Measurements from ENCODE around the gene LRMDA. TPM values are rescaled to one million over a fixed set of nuclear protein-coding genes. Genes with fewer than 3 reads are reported as not detected.

LRMDA gene
- total RNA-seq, 1 experiment from 2014 or later = 4.8 TPM

DNA sequence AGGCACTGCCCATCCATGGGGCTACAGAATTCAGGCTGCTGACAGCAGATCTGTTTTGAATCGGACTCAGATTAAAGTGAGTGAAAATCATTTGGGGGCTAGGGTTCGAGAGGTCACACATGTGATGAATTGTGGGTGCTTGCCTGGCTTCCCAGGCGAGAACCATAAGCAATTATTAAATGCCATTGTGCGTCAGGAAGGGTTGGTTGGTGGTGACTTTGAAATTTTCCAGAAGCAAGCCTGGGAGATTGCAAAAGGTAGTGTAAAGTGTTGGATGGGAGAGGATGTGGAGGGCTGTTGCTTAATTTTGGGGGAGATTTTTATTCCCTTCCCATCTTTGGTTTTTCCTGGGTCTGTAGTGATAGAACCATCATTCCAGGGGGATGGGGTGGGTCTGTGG lies 34.6 kb downstream of the LRMDA start:
- H4K20me1 ChIP-seq (ENCODE audit: insufficient read depth) = no peaks in the 10 kb centered on the region
- no TSS peak for BruUV-seq (replicated peaks)
- intact Hi-C loops (cut with micrococcal nuclease) = no loop called here
- ChIA-PET CTCF (no interaction called here), RAD21 (ENCODE audit: low non-redundant PET in 1 of 2, low total read pairs in 2 of 2, uncharacterized antibody in 2 of 2, unreplicated experiment in 2 of 2) (no interaction called here), POLR2A (no interaction called here)
- H2AFZ ChIP-seq (ENCODE audit: low read depth, low read length, poor library complexity, severe bottlenecking) = no peak overlapping the region
- no peaks in the 10 kb centered on the region for H3K9me2 ChIP-seq (ENCODE audit: insufficient read depth)
- no peak overlapping the region for H3K4me2 ChIP-seq (ENCODE audit: low read length)
- ATAC-seq (no peak), DNase-seq (ENCODE audit: low read depth, low spot score) (no peak)
- H3K4me3 ChIP-seq (replicated peaks in 1 of 2; ENCODE audit: low read depth in 1 of 2, low read length in 2 of 2) = no peak overlapping the region
- H3K27me3 ChIP-seq (ENCODE audit: insufficient read depth, low read length) = no peaks in the 10 kb centered on the region
- no peaks in the 10 kb centered on the region for H3K36me3 ChIP-seq (ENCODE audit: control insufficient read depth in 1 of 2, insufficient read depth in 2 of 2, low read length in 2 of 2)
- no peak overlapping the region for H3K9ac ChIP-seq (ENCODE audit: low read length)
- H3K9me3 ChIP-seq (ENCODE audit: control insufficient read depth in 1 of 2, insufficient read depth in 1 of 2, low read depth in 1 of 2, low read length in 2 of 2) = no peaks in the 10 kb centered on the region
- TF ChIP-seq YY1 (IDR thresholded peaks at IDR 0.05; ENCODE audit: extremely low read depth, insufficient replicate concordance, low read depth, low read length) (no peak), EGR1 (IDR thresholded peaks at IDR 0.05; ENCODE audit: low read depth) (no peak), ELF1 (IDR thresholded peaks at IDR 0.05; ENCODE audit: borderline replicate concordance, low read depth) (no peak), REST (IDR thresholded peaks at IDR 0.05; ENCODE audit: low read depth) (no peak), POLR2A (IDR thresholded peaks at IDR 0.05; ENCODE audit: borderline replicate concordance, extremely low read depth, insufficient read depth, insufficient read length) (no peak), EZH2 (IDR thresholded peaks at IDR 0.05) (no peak), SP1 (IDR thresholded peaks at IDR 0.05; ENCODE audit: low read depth) (no peak), MAX (IDR thresholded peaks at IDR 0.05) (no peak), ZNF274 (IDR thresholded peaks at IDR 0.05; ENCODE audit: low read depth, low read length) (no peak), JUND (IDR thresholded peaks at IDR 0.05) (no peak), ATF3 (IDR thresholded peaks at IDR 0.05) (no peak), SRF (IDR thresholded peaks at IDR 0.05; ENCODE audit: low read depth) (no peak), CEBPB (IDR thresholded peaks at IDR 0.05; ENCODE audit: low read depth) (no peak), ZFX (IDR thresholded peaks at IDR 0.05) (no peak)
- TF ChIP-seq, protein P1, sequence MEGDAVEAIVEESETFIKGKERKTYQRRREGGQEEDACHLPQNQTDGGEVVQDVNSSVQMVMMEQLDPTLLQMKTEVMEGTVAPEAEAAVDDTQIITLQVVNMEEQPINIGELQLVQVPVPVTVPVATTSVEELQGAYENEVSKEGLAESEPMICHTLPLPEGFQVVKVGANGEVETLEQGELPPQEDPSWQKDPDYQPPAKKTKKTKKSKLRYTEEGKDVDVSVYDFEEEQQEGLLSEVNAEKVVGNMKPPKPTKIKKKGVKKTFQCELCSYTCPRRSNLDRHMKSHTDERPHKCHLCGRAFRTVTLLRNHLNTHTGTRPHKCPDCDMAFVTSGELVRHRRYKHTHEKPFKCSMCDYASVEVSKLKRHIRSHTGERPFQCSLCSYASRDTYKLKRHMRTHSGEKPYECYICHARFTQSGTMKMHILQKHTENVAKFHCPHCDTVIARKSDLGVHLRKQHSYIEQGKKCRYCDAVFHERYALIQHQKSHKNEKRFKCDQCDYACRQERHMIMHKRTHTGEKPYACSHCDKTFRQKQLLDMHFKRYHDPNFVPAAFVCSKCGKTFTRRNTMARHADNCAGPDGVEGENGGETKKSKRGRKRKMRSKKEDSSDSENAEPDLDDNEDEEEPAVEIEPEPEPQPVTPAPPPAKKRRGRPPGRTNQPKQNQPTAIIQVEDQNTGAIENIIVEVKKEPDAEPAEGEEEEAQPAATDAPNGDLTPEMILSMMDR (IDR thresholded peaks at IDR 0.05 in 2 of 3, conservative IDR thresholded peaks at IDR 0.05 in 1 of 3; ENCODE audit: borderline replicate concordance in 1 of 3, insufficient read depth in 1 of 3, low read depth in 2 of 3, low read length in 2 of 3) = no peak
- TF ChIP-seq, protein P2, sequence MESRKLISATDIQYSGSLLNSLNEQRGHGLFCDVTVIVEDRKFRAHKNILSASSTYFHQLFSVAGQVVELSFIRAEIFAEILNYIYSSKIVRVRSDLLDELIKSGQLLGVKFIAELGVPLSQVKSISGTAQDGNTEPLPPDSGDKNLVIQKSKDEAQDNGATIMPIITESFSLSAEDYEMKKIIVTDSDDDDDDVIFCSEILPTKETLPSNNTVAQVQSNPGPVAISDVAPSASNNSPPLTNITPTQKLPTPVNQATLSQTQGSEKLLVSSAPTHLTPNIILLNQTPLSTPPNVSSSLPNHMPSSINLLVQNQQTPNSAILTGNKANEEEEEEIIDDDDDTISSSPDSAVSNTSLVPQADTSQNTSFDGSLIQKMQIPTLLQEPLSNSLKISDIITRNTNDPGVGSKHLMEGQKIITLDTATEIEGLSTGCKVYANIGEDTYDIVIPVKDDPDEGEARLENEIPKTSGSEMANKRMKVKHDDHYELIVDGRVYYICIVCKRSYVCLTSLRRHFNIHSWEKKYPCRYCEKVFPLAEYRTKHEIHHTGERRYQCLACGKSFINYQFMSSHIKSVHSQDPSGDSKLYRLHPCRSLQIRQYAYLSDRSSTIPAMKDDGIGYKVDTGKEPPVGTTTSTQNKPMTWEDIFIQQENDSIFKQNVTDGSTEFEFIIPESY (IDR thresholded peaks at IDR 0.05; ENCODE audit: extremely low read depth, insufficient replicate concordance, low read length) = no peak
- H3K27ac ChIP-seq (ENCODE audit: low read depth, low read length) = no peak overlapping the region
- H3K79me2 ChIP-seq (ENCODE audit: insufficient read depth, low read length) = no peaks in the 10 kb centered on the region
- H3K4me1 ChIP-seq (ENCODE audit: control insufficient read depth in 1 of 2, insufficient read depth in 2 of 2, low read length in 2 of 2) = peaks cover 0 to 6% of the 10 kb centered on the region in 2 experiments; a peak in 1 of 4 replicates

Measured in HCT116 (cell line).